HG03108 (cell line): ENCODE measurements around the gene INCENP.

Experiments used
- ATAC-seq: cut with Tn5 transposase; IDR thresholded peaks from one replicate; pipeline ENCODE4 v1.9.1; 2021; ENCODE audit warnings: moderate library complexity; ENCODE audit not compliant: unreplicated experiment

INCENP gene

DNA sequence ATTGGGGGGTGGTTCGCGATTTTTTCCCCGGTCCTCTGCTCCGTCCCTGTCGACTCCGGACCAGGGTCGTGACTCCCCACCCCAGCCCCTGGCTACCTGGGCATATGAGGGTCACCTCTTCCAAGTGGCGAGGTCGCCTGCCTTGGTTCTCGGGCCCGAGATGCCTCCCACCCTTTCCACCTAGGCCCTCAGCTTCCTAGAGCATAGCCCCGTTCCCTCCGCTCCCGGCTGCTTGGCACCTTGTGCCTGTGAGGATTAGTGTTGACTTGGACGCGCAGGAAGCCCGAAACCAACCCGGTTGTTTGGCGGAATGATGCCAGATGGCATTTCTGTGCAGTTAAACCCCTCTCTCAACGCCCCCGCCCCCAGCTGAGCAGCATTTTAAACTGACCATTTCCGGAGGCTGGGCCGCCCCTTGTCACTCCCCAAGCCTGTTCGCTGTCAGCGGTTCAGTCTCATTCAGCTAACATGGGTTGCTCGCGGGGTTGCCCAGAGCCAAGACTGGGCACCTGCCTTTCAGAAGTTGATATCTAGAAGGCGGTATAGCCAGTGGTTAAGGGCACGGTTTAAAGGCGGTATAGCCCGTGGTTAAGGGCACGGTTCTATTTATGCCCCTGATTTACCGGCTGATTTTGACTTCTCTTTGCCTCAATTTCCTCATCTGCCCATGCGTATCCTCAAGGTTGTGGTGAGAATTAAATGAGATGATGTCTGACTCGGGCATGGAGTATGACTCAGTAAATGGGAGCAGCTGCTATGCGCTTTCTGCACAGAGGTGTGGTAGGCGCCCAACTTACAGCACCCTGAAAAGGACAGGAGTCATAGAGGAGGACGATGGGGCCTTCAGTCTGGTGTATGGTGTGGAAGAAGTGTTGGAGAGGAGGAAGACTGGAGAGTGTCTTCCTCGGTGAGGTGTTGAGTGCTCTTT lies 639 bp downstream of the INCENP start:
- no peak for ATAC-seq

DNA sequence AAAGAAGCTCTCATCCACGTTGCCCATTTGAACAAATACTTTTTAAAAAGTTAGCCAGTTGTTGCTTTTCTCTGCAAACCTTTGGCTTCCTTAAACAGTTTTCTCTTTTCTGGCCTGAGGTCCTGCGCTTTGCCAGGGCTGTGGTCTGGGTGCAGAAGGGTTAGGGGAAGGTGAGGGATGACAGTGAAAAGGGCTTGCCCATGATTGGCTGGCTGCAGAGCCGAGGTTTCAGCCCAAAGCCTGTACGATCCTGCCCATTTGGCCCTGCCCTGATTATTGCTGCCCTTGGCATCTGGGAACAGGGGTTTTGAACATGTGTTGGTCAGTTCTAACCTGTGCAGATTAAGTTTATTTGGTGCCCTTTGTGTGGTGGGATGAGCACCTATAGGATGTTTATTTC lies 1.5 kb downstream of the INCENP start:
- ATAC-seq: no peak

DNA sequence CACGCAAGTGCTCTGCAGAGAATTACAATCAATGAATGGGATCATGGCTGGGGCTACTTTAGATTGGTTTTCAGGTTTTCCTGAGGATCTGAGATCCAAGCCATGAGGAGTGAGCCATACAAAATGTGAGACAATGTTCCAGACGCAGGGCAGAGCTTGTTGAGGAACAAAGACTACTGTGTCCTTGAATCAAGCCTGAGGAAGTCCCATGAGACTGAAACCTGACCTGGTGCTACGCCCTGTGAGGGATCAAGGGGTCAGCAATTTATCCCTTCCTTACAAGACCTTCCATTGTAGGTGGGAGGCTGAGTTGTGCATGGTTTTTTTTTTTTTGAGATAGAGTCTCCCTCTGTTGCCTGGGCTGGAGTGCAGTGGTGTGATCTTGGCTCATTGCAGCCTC lies 2.1 kb downstream of the INCENP start:
- no peak for ATAC-seq

DNA sequence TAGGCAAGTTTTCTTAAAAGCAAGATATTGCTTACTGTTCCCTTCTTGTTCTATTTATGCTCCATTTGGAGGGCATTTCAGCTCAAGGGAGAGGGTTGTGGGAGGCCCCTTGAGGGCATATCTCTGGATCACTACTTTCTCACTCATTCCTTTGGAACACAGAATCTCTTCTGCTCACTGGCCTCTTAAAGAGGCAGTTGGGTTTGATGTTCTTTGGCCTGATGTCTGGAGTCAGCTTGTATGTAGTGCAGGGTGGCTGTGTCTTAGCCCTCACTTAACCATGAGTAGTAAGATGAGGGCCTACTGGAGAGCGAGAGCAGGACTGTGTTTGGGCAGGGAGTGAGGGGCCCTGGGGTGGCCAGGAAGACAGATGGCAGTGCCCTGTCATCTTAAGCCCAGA lies 3.6 kb downstream of the INCENP start:
- ATAC-seq: no peak

DNA sequence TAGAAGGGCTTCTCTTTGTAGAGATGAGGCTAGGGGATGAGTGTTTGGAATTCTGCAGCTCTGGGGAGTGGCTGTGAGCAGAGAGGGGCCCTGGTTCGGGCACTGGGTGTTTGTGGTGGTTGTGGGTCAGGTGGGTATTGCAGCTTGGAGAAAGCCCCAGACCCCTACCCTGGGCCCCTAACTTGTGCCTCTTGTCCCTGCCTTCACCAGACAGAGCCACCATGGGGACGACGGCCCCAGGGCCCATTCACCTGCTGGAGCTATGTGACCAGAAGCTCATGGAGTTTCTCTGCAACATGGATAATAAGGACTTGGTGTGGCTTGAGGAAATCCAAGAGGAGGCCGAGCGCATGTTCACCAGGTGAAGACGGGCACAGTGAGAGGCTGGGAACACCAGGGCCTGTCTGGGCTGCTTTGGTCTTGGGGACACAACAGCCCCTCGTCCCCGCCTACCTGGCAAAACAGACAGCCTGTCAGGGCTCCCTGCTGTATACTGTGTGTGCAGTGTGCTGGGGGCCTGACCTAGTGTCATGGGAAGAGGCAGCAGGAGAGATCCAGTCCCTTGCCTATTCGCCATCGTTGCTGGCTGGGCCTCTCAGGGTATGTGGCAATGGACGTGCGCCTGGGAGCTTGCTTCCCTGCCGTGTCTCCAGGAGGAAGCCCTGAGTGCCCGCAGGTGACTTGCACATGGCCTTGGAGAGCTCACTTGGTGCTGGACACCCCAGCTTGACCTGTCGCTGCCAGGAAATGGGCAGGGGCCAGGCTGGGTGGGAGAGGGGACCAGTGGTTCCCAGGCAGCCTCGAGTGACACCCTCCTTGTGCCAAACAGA lies 4.3 kb downstream of the INCENP start:
- ATAC-seq: no peak

DNA sequence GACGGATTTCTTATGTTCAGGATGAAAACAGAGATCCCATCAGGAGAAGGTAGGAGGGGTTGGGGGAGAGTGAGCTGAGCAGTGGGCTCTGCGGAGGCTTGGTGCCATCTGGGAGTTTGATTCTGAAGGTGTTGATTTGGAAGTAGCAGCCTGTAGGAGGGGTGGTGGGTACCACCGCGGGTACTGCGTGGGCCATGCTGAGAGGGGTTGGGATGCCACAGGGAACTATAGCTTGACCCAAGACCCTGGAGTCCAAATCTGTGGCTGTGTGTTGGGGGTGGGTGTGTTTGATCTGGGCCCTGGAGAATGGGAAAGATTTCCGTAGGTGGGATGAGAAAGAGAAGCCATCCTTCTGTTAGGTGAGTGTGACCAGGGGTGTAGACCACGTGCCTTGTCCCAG lies 5.0 kb downstream of the INCENP start:
- ATAC-seq: no peak

DNA sequence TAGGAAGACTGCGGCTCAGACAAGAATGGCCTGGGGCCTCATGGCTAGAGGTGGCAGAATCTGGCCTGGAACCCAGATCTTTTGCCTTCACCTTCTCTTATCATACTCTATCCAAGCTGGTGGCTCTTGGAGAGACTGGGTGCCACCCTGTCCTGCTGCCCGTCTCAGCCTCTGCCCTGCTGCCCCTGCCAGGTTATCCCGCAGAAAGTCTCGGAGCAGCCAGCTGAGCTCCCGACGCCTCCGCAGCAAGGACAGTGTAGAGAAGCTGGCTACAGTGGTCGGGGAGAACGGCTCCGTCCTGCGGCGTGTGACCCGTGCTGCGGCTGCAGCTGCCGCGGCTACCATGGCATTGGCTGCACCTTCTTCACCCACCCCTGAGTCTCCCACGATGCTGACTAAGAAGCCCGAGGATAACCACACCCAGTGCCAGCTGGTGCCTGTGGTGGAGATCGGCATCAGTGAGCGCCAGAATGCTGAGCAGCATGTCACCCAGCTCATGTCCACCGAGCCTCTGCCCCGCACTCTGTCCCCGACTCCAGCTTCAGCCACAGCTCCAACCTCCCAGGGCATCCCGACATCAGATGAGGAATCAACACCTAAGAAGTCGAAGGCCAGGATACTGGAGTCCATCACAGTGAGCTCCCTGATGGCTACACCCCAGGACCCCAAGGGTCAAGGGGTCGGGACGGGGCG lies 5.9 kb downstream of the INCENP start:
- ATAC-seq: no peak

DNA sequence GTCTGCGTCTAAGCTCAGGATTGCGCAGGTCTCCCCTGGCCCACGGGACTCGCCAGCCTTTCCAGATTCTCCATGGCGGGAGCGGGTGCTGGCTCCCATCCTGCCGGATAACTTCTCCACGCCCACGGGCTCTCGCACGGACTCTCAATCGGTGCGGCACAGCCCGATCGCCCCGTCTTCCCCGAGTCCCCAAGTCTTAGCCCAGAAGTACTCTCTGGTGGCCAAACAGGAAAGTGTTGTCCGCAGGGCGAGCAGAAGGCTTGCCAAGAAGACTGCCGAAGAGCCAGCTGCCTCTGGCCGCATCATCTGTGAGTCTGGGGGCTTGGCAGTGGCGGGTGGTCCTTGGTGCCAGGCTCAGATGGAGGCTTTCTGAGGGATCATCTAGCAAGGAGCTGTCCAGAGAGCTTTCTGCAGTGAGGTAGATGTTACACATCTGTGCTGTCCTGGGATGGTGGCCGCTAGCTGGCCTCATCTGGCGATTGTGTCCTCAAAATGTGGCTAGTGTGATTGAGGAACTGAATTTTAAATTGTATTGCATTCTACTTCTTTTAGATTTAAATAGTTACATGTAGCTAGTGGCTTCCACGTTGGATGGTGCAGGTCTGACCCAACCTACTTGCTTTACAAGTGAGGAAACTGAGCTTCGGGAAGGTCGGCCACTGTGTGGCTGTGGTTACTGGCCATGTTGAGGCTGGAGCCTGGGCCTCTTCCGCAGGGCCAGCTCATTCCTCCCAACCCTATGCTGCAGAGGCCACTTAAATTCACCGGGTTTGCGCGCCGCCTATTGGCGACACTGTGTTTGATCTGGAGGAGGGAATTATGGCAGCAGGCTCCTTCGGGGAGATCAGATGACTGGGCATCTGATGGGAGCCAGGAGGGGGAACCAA lies 6.7 kb downstream of the INCENP start:
- ATAC-seq: no peak

DNA sequence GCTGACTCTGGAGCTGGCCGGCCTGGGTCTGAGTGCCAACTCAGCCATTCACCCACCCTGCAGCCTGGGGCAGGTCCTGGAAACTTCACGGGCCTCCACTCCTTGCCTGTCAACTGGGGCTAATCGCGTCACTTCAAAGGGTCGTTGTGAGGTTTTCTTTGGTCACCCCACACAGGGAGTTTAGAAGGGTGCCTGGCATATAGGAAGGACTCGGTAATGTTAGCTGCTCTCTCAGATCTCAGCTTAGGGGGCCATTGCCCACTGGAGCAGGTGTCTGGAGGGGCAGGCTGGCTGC lies 7.3 kb downstream of the INCENP start:
- ATAC-seq: no peak

DNA sequence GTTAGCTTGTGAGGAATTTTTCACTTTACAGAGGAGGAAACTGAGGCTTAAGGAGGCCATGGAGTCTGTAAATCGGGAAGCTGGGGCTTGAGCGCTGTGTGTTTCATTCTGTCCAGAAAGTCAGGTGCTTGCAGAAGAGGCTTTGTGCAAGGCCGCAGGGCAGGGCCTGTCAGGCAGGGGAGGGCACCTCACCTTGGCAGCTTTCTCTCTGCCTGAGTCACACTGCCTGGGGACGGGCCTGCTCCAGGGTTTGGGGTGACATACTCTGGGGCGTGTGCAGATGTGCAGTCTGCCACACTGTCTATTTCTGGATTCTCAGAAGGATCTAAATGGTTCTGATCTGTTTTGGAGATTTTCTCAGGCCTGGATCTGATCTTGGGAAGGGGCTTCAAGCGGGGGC lies 8.4 kb downstream of the INCENP start:
- ATAC-seq: no peak

DNA sequence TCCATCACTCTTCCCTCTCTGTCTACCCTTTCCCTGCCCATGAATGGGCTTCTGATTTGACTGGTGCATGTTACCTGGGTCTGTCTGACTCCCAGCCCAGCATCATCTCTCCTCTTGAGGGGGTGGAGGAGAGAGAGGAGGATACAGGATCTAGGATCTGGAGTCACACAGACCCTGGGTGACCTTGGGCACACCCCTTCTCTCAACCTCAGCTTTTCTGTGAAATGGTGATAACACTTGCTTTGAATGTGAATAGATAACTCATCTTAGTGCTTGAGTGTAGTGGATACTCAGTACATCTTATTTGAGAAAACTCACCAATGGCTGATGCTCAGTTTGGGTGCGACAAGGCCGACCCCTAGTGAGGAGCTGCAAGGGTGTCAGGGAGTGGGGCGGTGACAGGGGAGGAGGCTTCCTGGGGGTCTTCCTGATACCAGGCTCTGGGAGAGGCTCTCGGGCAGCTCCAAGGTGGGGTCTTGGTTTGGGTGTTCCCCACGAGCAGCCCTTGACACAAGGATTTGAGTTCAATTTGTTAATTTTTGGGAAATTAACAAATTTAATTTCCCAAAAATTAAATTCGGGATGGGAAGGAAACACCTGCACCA lies 9.0 kb downstream of the INCENP start:
- ATAC-seq: no peak

DNA sequence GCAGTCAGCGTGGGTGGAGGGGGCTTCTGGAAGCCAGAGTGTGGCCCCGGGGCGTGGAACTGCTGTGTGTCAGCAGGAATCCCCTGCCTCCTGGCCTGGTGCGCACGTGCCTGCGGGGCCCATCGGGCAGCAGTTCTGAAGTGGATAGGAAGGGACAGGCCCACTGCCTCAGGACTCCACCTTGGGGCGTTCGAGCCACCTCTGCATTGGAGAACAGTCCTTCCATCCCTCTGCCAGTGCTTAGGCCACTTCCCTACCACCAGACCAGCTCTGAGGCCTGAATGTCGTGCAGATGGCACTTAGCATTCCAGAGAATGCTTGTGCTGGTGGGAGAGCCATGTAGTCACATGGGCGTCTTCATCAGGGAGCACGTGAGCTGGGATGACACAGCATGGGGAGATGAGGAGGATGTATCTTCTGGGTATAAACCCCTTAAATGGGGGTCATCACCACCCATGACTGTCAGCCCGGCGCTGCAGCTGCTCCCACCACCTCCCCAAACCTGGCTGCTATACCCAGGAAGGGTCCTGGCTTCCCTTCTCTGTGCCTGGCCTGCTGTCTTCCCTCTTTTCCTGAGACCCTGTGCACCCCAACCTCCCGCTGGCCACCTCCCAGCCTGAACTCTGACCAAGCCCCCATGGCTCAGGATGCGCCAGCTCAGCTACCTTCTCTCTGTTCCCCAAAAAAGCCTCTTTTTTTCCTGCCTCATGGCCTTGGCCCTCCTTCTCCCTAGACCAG lies 9.7 kb downstream of the INCENP start:
- ATAC-seq: no peak

DNA sequence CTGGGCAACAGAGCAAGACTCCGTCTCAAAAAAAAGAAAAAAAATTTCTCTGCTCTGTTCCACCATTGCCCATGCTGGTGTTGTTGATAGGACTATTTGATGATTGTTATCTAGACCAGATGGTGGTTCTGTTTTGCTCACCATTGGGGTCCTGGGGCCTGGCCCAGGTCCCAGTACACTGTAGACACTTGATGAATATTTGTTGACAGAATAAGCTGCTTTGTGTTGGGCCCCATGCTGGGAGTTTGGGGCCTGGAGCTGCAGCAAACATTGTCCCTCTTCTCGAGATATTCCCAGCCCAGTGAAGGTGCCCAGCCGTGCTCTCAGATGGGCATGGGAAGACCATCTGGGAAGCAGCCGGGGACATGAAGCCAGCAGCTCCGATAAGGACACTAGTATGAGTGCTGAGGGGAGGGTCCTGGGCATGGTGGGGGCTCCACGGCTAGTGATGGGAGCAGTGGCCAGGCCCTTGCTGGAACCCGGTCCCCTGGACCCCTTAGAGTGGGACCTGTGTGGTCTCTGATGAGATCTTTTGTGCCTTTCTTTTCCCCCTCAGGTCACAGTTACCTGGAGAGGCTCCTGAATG lies 13.6 kb downstream of the INCENP start:
- ATAC-seq: no peak

DNA sequence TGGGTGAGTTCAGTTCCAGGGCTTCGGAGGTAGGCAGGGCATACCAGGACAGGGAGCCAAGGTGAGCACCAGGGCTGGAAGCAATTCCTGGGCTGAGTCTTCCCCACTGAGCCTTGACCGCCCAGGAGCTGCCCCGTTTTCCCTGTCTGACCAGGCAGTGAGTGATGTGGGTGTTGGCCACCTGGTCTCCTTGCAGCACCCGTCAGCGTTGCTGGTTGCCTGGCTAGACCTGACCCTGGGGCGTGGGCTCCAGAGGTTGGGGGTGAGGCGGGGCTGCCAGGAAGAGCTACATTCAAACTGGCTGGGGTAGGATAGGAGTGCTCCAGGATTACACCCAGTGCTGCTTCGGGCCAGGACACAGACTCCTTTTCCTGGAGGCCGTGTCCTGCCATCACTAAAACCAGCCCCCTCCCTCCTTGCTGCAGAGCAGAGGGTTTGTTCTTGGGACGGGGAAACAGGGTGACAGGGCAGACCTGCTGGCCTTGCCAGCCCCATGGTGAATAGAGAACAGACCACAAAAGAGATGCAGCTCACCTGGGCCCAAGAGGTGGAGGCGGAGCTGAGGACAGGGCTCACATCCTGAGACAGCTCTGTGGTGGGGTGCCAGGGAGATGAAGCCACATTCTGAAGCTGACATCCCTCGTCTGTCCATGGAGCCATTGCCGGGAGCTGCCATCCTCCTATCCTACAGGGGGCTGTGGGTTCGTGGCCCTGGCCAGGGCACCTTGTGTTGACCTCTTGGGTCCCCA lies 14.2 kb downstream of the INCENP start:
- no peak for ATAC-seq

DNA sequence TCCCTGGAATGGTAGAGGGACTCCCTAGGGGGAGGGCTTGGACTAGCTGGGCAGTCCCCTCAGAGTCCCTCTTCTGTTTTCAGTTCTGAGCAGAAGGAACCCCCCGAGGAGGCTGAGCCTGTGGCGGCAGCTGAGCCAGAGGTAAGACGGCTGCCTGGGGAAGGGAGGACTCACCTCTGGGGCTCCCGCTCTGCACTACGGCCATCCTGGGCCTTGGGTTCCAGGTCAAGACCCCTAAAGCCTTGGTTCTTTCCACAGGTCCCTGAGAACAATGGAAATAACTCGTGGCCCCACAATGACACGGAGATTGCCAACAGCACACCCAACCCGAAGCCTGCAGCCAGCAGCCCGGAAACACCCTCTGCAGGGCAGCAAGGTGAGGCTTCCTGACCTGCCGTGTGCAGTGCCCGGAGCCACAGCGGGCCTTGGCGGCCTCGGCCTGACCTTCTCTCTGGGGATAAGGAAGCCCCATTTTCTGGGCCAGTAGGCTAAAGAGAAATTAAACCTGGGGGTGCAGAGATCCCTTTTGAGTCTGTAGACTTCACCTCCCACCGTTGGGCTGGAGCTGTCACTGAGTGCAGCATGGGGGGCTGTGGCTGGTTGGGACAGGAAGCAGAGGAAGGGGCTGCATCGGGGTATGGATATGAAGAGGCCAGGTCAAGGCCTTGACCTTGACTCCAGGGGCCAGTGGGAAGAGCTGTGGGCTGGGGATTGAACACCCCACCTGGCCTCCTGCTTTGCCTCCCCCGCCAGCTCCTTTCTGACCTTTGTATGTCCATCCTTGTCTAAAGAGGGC lies 15.0 kb downstream of the INCENP start:
- no peak for ATAC-seq

DNA sequence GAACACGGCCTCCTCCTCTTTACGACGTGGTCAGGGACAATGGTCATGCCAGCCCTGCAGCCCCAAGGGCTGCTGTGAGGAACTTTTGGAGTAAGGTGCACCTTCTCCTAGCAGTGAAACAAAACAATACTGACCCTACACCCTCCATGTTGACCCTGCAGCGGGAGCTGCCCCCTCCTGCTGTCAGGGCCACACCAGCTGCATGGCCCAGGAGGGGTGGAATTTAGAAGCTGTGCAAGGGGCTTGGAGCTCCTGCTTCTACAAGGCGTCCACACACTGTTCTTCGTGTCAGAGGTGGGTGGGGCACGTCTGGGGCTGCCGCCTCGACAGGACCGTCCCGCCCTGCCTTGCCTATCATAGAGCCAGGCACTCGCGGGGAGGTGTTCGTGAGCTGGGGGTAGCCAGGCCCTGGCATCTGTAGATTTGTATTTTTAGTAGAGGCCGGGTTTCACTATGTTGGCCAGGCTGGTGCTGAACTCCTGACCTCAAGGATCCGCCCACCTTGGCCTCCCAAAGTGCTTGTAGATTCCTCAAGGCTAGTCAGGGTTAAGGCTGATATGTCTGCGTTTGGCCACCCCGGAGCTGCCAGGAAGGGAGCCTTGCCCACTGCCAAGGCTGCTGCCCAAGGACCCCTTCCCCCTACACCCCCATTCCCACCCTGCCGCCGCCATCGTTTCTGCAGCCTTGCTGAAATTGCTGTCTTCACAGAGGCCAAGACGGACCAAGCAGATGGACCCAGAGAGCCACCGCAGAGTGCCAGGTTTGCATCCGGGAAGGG lies 15.9 kb downstream of the INCENP start:
- no peak for ATAC-seq
